PC-3 (cell line): ENCODE data around the gene INPP5F.

Experiments used
- CTCF ChIP-seq: fragments of 300-600 bp; sonication (generic); conservative IDR thresholded peaks from 2 replicates; pipeline ENCODE4 v1.5.1; 2017; ENCODE audit warnings: antibody characterized with exemption, low read depth, mild to moderate bottlenecking, low read length
- EZH2 ChIP-seq: fragments of 300-600 bp; sonication (generic); IDR thresholded peaks from one replicate; pipeline ENCODE4 v1.6.1; 2017; ENCODE audit warnings: antibody characterized with exemption, mild to moderate bottlenecking, low read length; ENCODE audit not compliant: unreplicated experiment

- TF ChIP-seq CTCF (no peak), EZH2 (no peak)
Measured at GRCh38 chr10:119849944-119850343, 124.1 kb downstream of the INPP5F start.
